ENCODE measurements around the gene SLC2A13.

- TF ChIP-seq EZH2 (IDR thresholded peaks at IDR 0.05; ENCODE audit: low read depth), result no peak
- TF ChIP-seq, protein P1, sequence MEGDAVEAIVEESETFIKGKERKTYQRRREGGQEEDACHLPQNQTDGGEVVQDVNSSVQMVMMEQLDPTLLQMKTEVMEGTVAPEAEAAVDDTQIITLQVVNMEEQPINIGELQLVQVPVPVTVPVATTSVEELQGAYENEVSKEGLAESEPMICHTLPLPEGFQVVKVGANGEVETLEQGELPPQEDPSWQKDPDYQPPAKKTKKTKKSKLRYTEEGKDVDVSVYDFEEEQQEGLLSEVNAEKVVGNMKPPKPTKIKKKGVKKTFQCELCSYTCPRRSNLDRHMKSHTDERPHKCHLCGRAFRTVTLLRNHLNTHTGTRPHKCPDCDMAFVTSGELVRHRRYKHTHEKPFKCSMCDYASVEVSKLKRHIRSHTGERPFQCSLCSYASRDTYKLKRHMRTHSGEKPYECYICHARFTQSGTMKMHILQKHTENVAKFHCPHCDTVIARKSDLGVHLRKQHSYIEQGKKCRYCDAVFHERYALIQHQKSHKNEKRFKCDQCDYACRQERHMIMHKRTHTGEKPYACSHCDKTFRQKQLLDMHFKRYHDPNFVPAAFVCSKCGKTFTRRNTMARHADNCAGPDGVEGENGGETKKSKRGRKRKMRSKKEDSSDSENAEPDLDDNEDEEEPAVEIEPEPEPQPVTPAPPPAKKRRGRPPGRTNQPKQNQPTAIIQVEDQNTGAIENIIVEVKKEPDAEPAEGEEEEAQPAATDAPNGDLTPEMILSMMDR (conservative IDR thresholded peaks at IDR 0.05), result no peak
Measured at GRCh38 chr12:39959467-39959866, 146.4 kb downstream of the SLC2A13 start.
